K562 (cell line): ENCODE results near the gene GALNT15. TPM values are rescaled to one million over a fixed set of nuclear protein-coding genes. Genes with fewer than 3 reads are reported as not detected.

Source experiments
- BRD4 ChIP-seq: fragments of 200-600 bp; sonication (generic); IDR thresholded peaks from 2 replicates; pipeline ENCODE4 v1.6.1; 2017; ENCODE audit warnings: inconsistent platforms
- CREB5 ChIP-seq: fragments of 250-450 bp; sonication (Bioruptor Pico); IDR thresholded peaks from 2 replicates; pipeline ENCODE4 v1.5.0; 2020; ENCODE audit warnings: mild to moderate bottlenecking
- CUX1 ChIP-seq: fragments of 200-800 bp; sonication (Bioruptor generic); IDR thresholded peaks from 2 replicates; pipeline ENCODE4 v1.6.1; 2016; ENCODE audit warnings: missing genetic modification characterization, missing compliant biosample characterization
- HDAC2 ChIP-seq: fragments of 450-650 bp; IDR thresholded peaks from 2 replicates; pipeline ENCODE4 v1.6.1; 2016; ENCODE audit warnings: mild to moderate bottlenecking
- HMGXB4 ChIP-seq: sonication (generic); formaldehyde crosslinking; IDR thresholded peaks from 2 replicates; pipeline ENCODE4 v1.8.1; 2023; ENCODE audit warnings: mild to moderate bottlenecking, missing genetic modification reagents
- IRF2 ChIP-seq: sonication (generic); formaldehyde crosslinking; IDR thresholded peaks from 2 replicates; pipeline ENCODE4 v1.8.1; 2022; ENCODE audit warnings: mild to moderate bottlenecking, missing genetic modification reagents
- NCOA4 ChIP-seq: fragments of 450-650 bp; IDR thresholded peaks from 2 replicates; pipeline ENCODE4 v1.6.1; 2018; ENCODE audit warnings: mild to moderate bottlenecking; ENCODE audit not compliant: partially characterized antibody
- NFE2 ChIP-seq: IDR thresholded peaks from 2 replicates; pipeline ENCODE4 v1.6.1; 2014; ENCODE audit warnings: antibody characterized with exemption, low read depth
- POLR2AphosphoS2 ChIP-seq: IDR thresholded peaks from 2 replicates; pipeline ENCODE4 v1.6.1; 2012; ENCODE audit warnings: low read length, improper control_type of control experiment
- PYGO2 ChIP-seq: fragments of 450-650 bp; IDR thresholded peaks from 2 replicates; pipeline ENCODE4 v1.6.1; 2016; ENCODE audit warnings: mild to moderate bottlenecking, missing genetic modification characterization, moderate library complexity, missing compliant biosample characterization
- RFX5 ChIP-seq: IDR thresholded peaks from 2 replicates; pipeline ENCODE4 v1.6.1; 2011; ENCODE audit warnings: low read depth, mild to moderate bottlenecking, improper control_type of control experiment, low read length
- SAFB ChIP-seq: fragments of 200-400 bp; formaldehyde crosslinking; IDR thresholded peaks from 2 replicates; pipeline ENCODE4 v1.6.1; 2017; ENCODE audit warnings: low read depth, low read length, borderline replicate concordance
- STAT5B ChIP-seq: fragments of 250-450 bp; sonication (Bioruptor Pico); IDR thresholded peaks from 2 replicates; pipeline ENCODE4 v1.8.0; 2021; ENCODE audit warnings: mild to moderate bottlenecking, inconsistent platforms
- TAF9B ChIP-seq: fragments of 450-650 bp; IDR thresholded peaks from 2 replicates; pipeline ENCODE4 v1.6.1; 2018; ENCODE audit warnings: mild to moderate bottlenecking; ENCODE audit not compliant: partially characterized antibody
- TCFL5 ChIP-seq: fragments of 250-450 bp; sonication (Bioruptor Pico); conservative IDR thresholded peaks from 2 replicates; pipeline ENCODE4 v1.6.1; 2021; ENCODE audit warnings: mild to moderate bottlenecking, moderate library complexity, matching md5 sums
- XRCC4 ChIP-seq: IDR thresholded peaks from one replicate; pipeline ENCODE4 v1.6.1; 2011; ENCODE audit not compliant: insufficient read depth, insufficient read length; ENCODE audit errors: extremely low read depth
- ZNF518B ChIP-seq: fragments of 250-450 bp; sonication (Bioruptor Pico); IDR thresholded peaks from 2 replicates; pipeline ENCODE4 v1.5.0; 2021; ENCODE audit warnings: mild to moderate bottlenecking, moderate library complexity
- ZNF644 ChIP-seq: fragments of 200-800 bp; sonication (Bioruptor generic); IDR thresholded peaks from 2 replicates; pipeline ENCODE4 v1.6.1; 2016; ENCODE audit warnings: low read depth, missing genetic modification characterization, missing compliant biosample characterization
- ZNF766 ChIP-seq: fragments of 200-800 bp; sonication (Bioruptor generic); conservative IDR thresholded peaks from 2 replicates; pipeline ENCODE4 v1.6.1; 2016; ENCODE audit warnings: missing genetic modification characterization, missing compliant biosample characterization
- polyA plus RNA-seq, 8 experiments: library from polyadenylated mRNA; depleted of rRNA in 4 of 8; stranded (reverse) in 5 of 8; unstranded in 3 of 8; fragments of >200 nt; fragmentation: Nextera tagmentation in 2 of 8; fragmentation: Illumina TruSeq in 1 of 8; extraction: Ambion mirVana in 2 of 8; extraction: Trizol in 1 of 8; gene quantifications; 2 replicates each; pipeline versions ENCODE4 v1.2.1 to v1.2.3, GENCODE V29; 2011 to 2014; ENCODE audit warnings: inconsistent platforms in 1 of 8, missing spikeins in 1 of 8
- total RNA-seq, 7 experiments: library from RNA; depleted of rRNA in 6 of 7; stranded (reverse); fragments of >200 nt in 6 of 7; fragmentation: Illumina TruSeq in 2 of 7; extraction: Trizol in 2 of 7; gene quantifications; 2 replicates each; pipeline versions ENCODE4 v1.2.1 to v1.2.3, GENCODE V29; 2011 to 2021; ENCODE audit warnings: low replicate concordance in 1 of 7

Gene GALNT15
- total and polyA plus RNA-seq, 9 of the 15 experiments (the other 6 are each of a cell fraction or from before 2014, with no cell fraction given) = not detected

- TF ChIP-seq CUX1 (CRISPR knock-in tag) = no peak
- TF ChIP-seq TAF9B = no peak
- TF ChIP-seq PYGO2 (tag) = no peak
- no peak for TF ChIP-seq TCFL5 (CRISPR knock-in tag)
- 0 out of 2 replicates have a peak, but pooled peaks have one; percentile 4 for TF ChIP-seq ZNF766 (CRISPR knock-in tag)
- TF ChIP-seq ZNF644 (tag) = no peak
- no peak for TF ChIP-seq CREB5 (CRISPR knock-in tag)
- no peak for TF ChIP-seq IRF2 (CRISPR knock-in tag)
- TF ChIP-seq RFX5 = no peak
- TF ChIP-seq SAFB = no peak
- TF ChIP-seq NCOA4 = no peak
- TF ChIP-seq POLR2AphosphoS2 = no peak
- TF ChIP-seq HDAC2 = no peak
- TF ChIP-seq STAT5B (CRISPR knock-in tag) = no peak
- no peak for TF ChIP-seq ZNF518B (CRISPR knock-in tag)
- no peak for TF ChIP-seq XRCC4
- no peak for TF ChIP-seq NFE2
- no peak for TF ChIP-seq HMGXB4 (CRISPR knock-in tag)
- no peak for TF ChIP-seq BRD4
Observed at GRCh38 chr3:16265455-16265786, 90.9 kb downstream of the GALNT15 start (continued).
